Measurements from ENCODE around the gene RSPH9. TPM values are rescaled to one million over a fixed set of nuclear protein-coding genes. Genes with fewer than 3 reads are reported as not detected.
A peak's percentile ranks its signal among the peaks of the same experiment; 100 is the strongest.

RSPH9 gene
- polyA plus RNA-seq, 1 of the 3 experiments (the other 2 are of a cell fraction): 0.05 TPM

- H3K36me3 ChIP-seq (replicated peaks in 1 of 2; ENCODE audit: control insufficient read depth in 1 of 2, insufficient read depth in 2 of 2, low read length in 1 of 2): no peaks in the 10 kb centered on the region
- H3K4me2 ChIP-seq: no peak overlapping the region
- POLR2A ChIA-PET: no interaction called here
These were observed 68.9 kb downstream of the RSPH9 start for GRCh38 chr6:43713643-43714310.

GRCh38 chr6:43714311-43715055 is 69.6 kb downstream of the RSPH9 start:
- ChIA-PET POLR2A (interaction anchor here (0.6 to 0.8 kb wide), 2 partner anchors 54 to 245 kb away, joined by 3 read pairs; no protein-coding TSS in a partner anchor), CTCF (interaction anchor here (0.8 to 2.0 kb wide), 11 partner anchors 10 to 366 kb away, joined by 3 to 12 read pairs (median 4); no protein-coding TSS in a partner anchor)
- Histone ChIP-seq H3K4me3 (ENCODE audit: low read depth in 2 of 2, low read length in 1 of 2) (no peak overlapping the region), H4K20me1 (ENCODE audit: insufficient read depth) (no peaks in the 10 kb centered on the region), H3K9ac (no peak overlapping the region), H3K9me2 (no peaks in the 10 kb centered on the region), H3K27me3 (ENCODE audit: insufficient read depth) (peaks cover 9% of the 10 kb centered on the region; the same call in 1 of the 2 replicates), H3K9me3 (no peaks in the 10 kb centered on the region), H3K4me2 (no peak overlapping the region), H3F3A (replicated peaks; ENCODE audit: insufficient read depth) (no peaks in the 10 kb centered on the region), H3K4me1 (ENCODE audit: control insufficient read depth in 1 of 2, insufficient read depth in 2 of 2, low read depth in 1 of 2, low read length in 1 of 2) (peaks cover 0 to 39% of the 10 kb centered on the region in 2 experiments; a peak in 1 of 4 replicates), H2AFZ (ENCODE audit: low read depth) (no peak overlapping the region), H3K27ac (ENCODE audit: low read depth in 2 of 2, low read length in 1 of 2) (no peak overlapping the region), H3K79me2 (ENCODE audit: insufficient read depth) (no peaks in the 10 kb centered on the region), H3K36me3 (replicated peaks in 1 of 2; ENCODE audit: control insufficient read depth in 1 of 2, insufficient read depth in 2 of 2, low read length in 1 of 2) (no peaks in the 10 kb centered on the region)
- TF ChIP-seq MXI1 (IDR thresholded peaks at IDR 0.05; ENCODE audit: low read depth, low read length): peak; percentile 27; the same call in 1 of the 2 replicates
- no peak for TF ChIP-seq RXRA (IDR thresholded peaks at IDR 0.05; ENCODE audit: borderline replicate concordance, low read depth)
- TF ChIP-seq RCOR1 (IDR thresholded peaks at IDR 0.05; ENCODE audit: low read length): peak; percentile 35; the same call in 1 of the 2 replicates
- TF ChIP-seq TCF12 (IDR thresholded peaks at IDR 0.05): 0 out of 2 replicates have a peak, but pooled peaks have one; percentile 16
- no peak for TF ChIP-seq USF2 (IDR thresholded peaks at IDR 0.05; ENCODE audit: borderline replicate concordance, low read depth, low read length)
- WGBS (ENCODE audit: low lambda C conversion rate): 63% methylated on average over 5 of the region's 9 CpGs
- peak; percentile 81 for DNase-seq

More at GRCh38 chr6:43713643-43714310, 68.9 kb downstream of the RSPH9 start:
- H3K4me3 ChIP-seq (ENCODE audit: low read depth in 2 of 2, low read length in 1 of 2): no peak overlapping the region
- no peak overlapping the region for H3K27ac ChIP-seq (ENCODE audit: low read depth in 2 of 2, low read length in 1 of 2)
- no peaks in the 10 kb centered on the region for H3K9me2 ChIP-seq
- H3K9ac ChIP-seq: no peak overlapping the region
- no peak for DNase-seq
- no peaks in the 10 kb centered on the region for H3F3A ChIP-seq (replicated peaks; ENCODE audit: insufficient read depth)
- no peaks in the 10 kb centered on the region for H4K20me1 ChIP-seq (ENCODE audit: insufficient read depth)
- no peak for TF ChIP-seq TCF12 (IDR thresholded peaks at IDR 0.05)
- no peak for TF ChIP-seq MEF2A (IDR thresholded peaks at IDR 0.05; ENCODE audit: borderline replicate concordance, low read depth)
- TF ChIP-seq RFX5 (IDR thresholded peaks at IDR 0.05; ENCODE audit: low read length): no peak
- no peak for TF ChIP-seq JUND (IDR thresholded peaks at IDR 0.05)
- no peak for TF ChIP-seq YY1 (IDR thresholded peaks at IDR 0.05; ENCODE audit: low read depth)
- TF ChIP-seq RCOR1 (IDR thresholded peaks at IDR 0.05; ENCODE audit: low read length): no peak
- no peak for TF ChIP-seq CTCF (IDR thresholded peaks at IDR 0.05)
- TF ChIP-seq POLR2AphosphoS5 (IDR thresholded peaks at IDR 0.05; ENCODE audit: low read depth, low read length): no peak
- TF ChIP-seq NRF1 (IDR thresholded peaks at IDR 0.05; ENCODE audit: low read depth, low read length): no peak
- TF ChIP-seq FOSL2 (IDR thresholded peaks at IDR 0.05; ENCODE audit: borderline replicate concordance, low read depth): no peak
- H3K9me3 ChIP-seq: no peaks in the 10 kb centered on the region
- peaks cover 0 to 39% of the 10 kb centered on the region in 2 experiments; a peak in 1 of 4 replicates for H3K4me1 ChIP-seq (ENCODE audit: control insufficient read depth in 1 of 2, insufficient read depth in 2 of 2, low read depth in 1 of 2, low read length in 1 of 2)
- CTCF ChIA-PET: interaction anchor here (0.6 to 1.9 kb wide), 5 partner anchors 11 to 367 kb away, joined by 3 to 12 read pairs (median 4); no protein-coding TSS in a partner anchor
- no peak overlapping the region for H2AFZ ChIP-seq (ENCODE audit: low read depth)
- H3K27me3 ChIP-seq (ENCODE audit: insufficient read depth): peaks cover 9% of the 10 kb centered on the region; the same call in 1 of the 2 replicates
- no peaks in the 10 kb centered on the region for H3K79me2 ChIP-seq (ENCODE audit: insufficient read depth)
- WGBS (ENCODE audit: low lambda C conversion rate): 94% methylated on average over 13 of the region's 13 CpGs
